Stimulated activated naive B cell treated with anti-CD40 and anti-IgM and Interleukin-4, amounts not matched to agents 10 μg/mL and 1 μg/mL and 100 μg/mL, for 72 hours (primary cell): ENCODE measurements around the gene SLC24A4.
"Not testable (repeated sequence)": the region's sequence is repeated elsewhere in the genome, so short reads cannot be mapped to it uniquely, and the experiment has no call there.

Experiments
- ATAC-seq, 2 donors: fragments of 150-1000 bp; cut with Tn5 transposase; replicated peaks; 2 replicates each; pipeline ENCODE4 v1.10.0; 2021; ENCODE audit warnings: moderate library complexity in 1 of 2
- DNase-seq: peaks from one replicate; pipeline ENCODE4 v3.0.0; 2021
- H3K27ac Mint-ChIP-seq: one replicate; pipeline ENCODE4 v1.8.0; 2022; ENCODE audit warnings: mild to moderate bottlenecking, mixed read lengths
- H3K27me3 Mint-ChIP-seq, 2 donors: one replicate each; pipeline ENCODE4 v1.8.0; 2022; ENCODE audit warnings: mixed read lengths in 2 of 2
- H3K36me3 Mint-ChIP-seq, 2 donors: one replicate each; pipeline ENCODE4 v1.8.0; 2022; ENCODE audit warnings: mixed read lengths in 2 of 2, mild to moderate bottlenecking in 1 of 2
- H3K4me1 Mint-ChIP-seq, 2 donors: one replicate each; pipeline ENCODE4 v1.8.0; 2022; ENCODE audit warnings: mixed read lengths in 2 of 2, mild to moderate bottlenecking in 1 of 2
- H3K4me3 Mint-ChIP-seq, 2 donors: one replicate each; pipeline ENCODE4 v1.8.0; 2022; ENCODE audit warnings: mild to moderate bottlenecking in 2 of 2, mixed read lengths in 2 of 2, moderate library complexity in 1 of 2
- H3K9me3 Mint-ChIP-seq, 2 donors: one replicate each; pipeline ENCODE4 v1.8.0; 2022; ENCODE audit warnings: mixed read lengths in 2 of 2, mild to moderate bottlenecking in 1 of 2

Gene SLC24A4

GRCh38 chr14:92532490-92533163 lies 209.7 kb downstream of the SLC24A4 start:
- peaks cover 36 to 38% of the 10 kb centered on the region in 2 donors for H3K4me1 Mint-ChIP-seq
- ATAC-seq, result no peak
- H3K4me3 Mint-ChIP-seq, result no peak overlapping the region

GRCh38 chr14:92534932-92535643 lies 212.1 kb downstream of the SLC24A4 start:
- Mint-ChIP-seq H3K27me3 (no peaks in the 10 kb centered on the region), H3K4me3 (no peak overlapping the region), H3K4me1 (peaks cover 46 to 53% of the 10 kb centered on the region in 2 donors), H3K9me3 (no peaks in the 10 kb centered on the region), H3K36me3 (peaks cover 0 to 7% of the 10 kb centered on the region in 2 donors), H3K27ac (peak overlapping the region; percentile 84)
- ATAC-seq (no peak), DNase-seq (no peak)

More at GRCh38 chr14:92532490-92533163, 209.7 kb downstream of the SLC24A4 start:
- Mint-ChIP-seq H3K27me3 (no peaks in the 10 kb centered on the region), H3K27ac (peak overlapping the region; percentile 73), H3K36me3 (peaks cover 2 to 9% of the 10 kb centered on the region in 2 donors), H3K9me3 (no peaks in the 10 kb centered on the region)
- no peak for DNase-seq

GRCh38 chr14:92536231-92536630 lies 213.3 kb downstream of the SLC24A4 start:
- H3K27me3 Mint-ChIP-seq, H3K4me3 Mint-ChIP-seq, H3K9me3 Mint-ChIP-seq, DNase-seq, H3K27ac Mint-ChIP-seq, ATAC-seq, H3K36me3 Mint-ChIP-seq: not testable (repeated sequence)
- H3K4me1 Mint-ChIP-seq, result peaks cover 46 to 55% of the 10 kb centered on the region in 2 donors

GRCh38 chr14:92538412-92538985 lies 215.5 kb downstream of the SLC24A4 start:
- Mint-ChIP-seq H3K4me3 (no peak overlapping the region), H3K4me1 (peaks cover 40 to 41% of the 10 kb centered on the region in 2 donors), H3K36me3 (no peaks in the 10 kb centered on the region)

GRCh38 chr14:92539419-92539818 lies 216.5 kb downstream of the SLC24A4 start:
- Mint-ChIP-seq H3K4me1 (peaks cover 41 to 42% of the 10 kb centered on the region in 2 donors), H3K27me3 (no peaks in the 10 kb centered on the region), H3K36me3 (no peaks in the 10 kb centered on the region), H3K9me3 (no peaks in the 10 kb centered on the region), H3K4me3 (no peak overlapping the region), H3K27ac (peak overlapping the region; percentile 87)
- no peak for ATAC-seq
- DNase-seq, result no peak

More at GRCh38 chr14:92538412-92538985, 215.5 kb downstream of the SLC24A4 start:
- peak; percentile 85 to 86 for ATAC-seq
- DNase-seq, result no peak
- H3K27me3 Mint-ChIP-seq, result no peaks in the 10 kb centered on the region
- no peaks in the 10 kb centered on the region for H3K9me3 Mint-ChIP-seq
- peak overlapping the region; percentile 3 for H3K27ac Mint-ChIP-seq

- Mint-ChIP-seq H3K4me1 (peaks cover 39 to 41% of the 10 kb centered on the region in 2 donors), H3K27ac (no peak overlapping the region), H3K27me3 (no peaks in the 10 kb centered on the region), H3K9me3 (no peaks in the 10 kb centered on the region), H3K36me3 (no peaks in the 10 kb centered on the region), H3K4me3 (peak overlapping the region in 1 of 2 donors; percentile 19)
- peak; percentile 61 to 67 for ATAC-seq
- DNase-seq, result no peak
Observed at GRCh38 chr14:92539875-92540274, 216.9 kb downstream of the SLC24A4 start.

- H3K36me3 Mint-ChIP-seq, result no peaks in the 10 kb centered on the region
- H3K27me3 Mint-ChIP-seq, result no peaks in the 10 kb centered on the region
- H3K4me3 Mint-ChIP-seq, result peak overlapping the region; percentile 31 to 52
- peak; percentile 78 to 79 for ATAC-seq
- peak; percentile 53 for DNase-seq
- no peaks in the 10 kb centered on the region for H3K9me3 Mint-ChIP-seq
- peak overlapping the region; percentile 71 for H3K27ac Mint-ChIP-seq
- H3K4me1 Mint-ChIP-seq, result peaks cover 33 to 37% of the 10 kb centered on the region in 2 donors
Observed at GRCh38 chr14:92540472-92541048, 217.6 kb downstream of the SLC24A4 start.

- peaks cover 31 to 33% of the 10 kb centered on the region in 2 donors for H3K4me1 Mint-ChIP-seq
- no peaks in the 10 kb centered on the region for H3K27me3 Mint-ChIP-seq
- H3K36me3 Mint-ChIP-seq, result no peaks in the 10 kb centered on the region
- no peaks in the 10 kb centered on the region for H3K9me3 Mint-ChIP-seq
- no peak overlapping the region for H3K4me3 Mint-ChIP-seq
- ATAC-seq, result no peak
- no peak overlapping the region for H3K27ac Mint-ChIP-seq
- no peak for DNase-seq
Observed at GRCh38 chr14:92542766-92543554, 220.0 kb downstream of the SLC24A4 start.

- no peak for ATAC-seq
- no peaks in the 10 kb centered on the region for H3K27me3 Mint-ChIP-seq
- H3K36me3 Mint-ChIP-seq, result no peaks in the 10 kb centered on the region
- H3K4me1 Mint-ChIP-seq, result peaks cover 22 to 23% of the 10 kb centered on the region in 2 donors
- H3K4me3 Mint-ChIP-seq, result no peak overlapping the region
- H3K9me3 Mint-ChIP-seq, result no peaks in the 10 kb centered on the region
- DNase-seq, result no peak
- H3K27ac Mint-ChIP-seq, result no peak overlapping the region
Observed at GRCh38 chr14:92544051-92544720, 221.2 kb downstream of the SLC24A4 start.

GRCh38 chr14:92546347-92547053 lies 223.5 kb downstream of the SLC24A4 start:
- ATAC-seq, result no peak
- Mint-ChIP-seq H3K9me3 (no peaks in the 10 kb centered on the region), H3K36me3 (peaks cover 3 to 5% of the 10 kb centered on the region in 2 donors), H3K27ac (no peak overlapping the region), H3K4me1 (peaks cover 18% of the 10 kb centered on the region in 2 donors), H3K4me3 (no peak overlapping the region), H3K27me3 (no peaks in the 10 kb centered on the region)
- DNase-seq, result no peak

- Mint-ChIP-seq H3K36me3 (peaks cover 5 to 6% of the 10 kb centered on the region in 2 donors), H3K27ac (no peak overlapping the region), H3K27me3 (peaks cover 0 to 18% of the 10 kb centered on the region in 2 donors), H3K4me3 (no peak overlapping the region), H3K4me1 (peaks cover 31 to 44% of the 10 kb centered on the region in 2 donors), H3K9me3 (no peaks in the 10 kb centered on the region)
- DNase-seq, result no peak
- ATAC-seq, result no peak
Observed at GRCh38 chr14:92549105-92549858, 226.3 kb downstream of the SLC24A4 start.

GRCh38 chr14:92549859-92550230 lies 226.9 kb downstream of the SLC24A4 start:
- ATAC-seq, result no peak
- no peaks in the 10 kb centered on the region for H3K9me3 Mint-ChIP-seq
- DNase-seq, result no peak
- peaks cover 0 to 18% of the 10 kb centered on the region in 2 donors for H3K27me3 Mint-ChIP-seq
- peaks cover 31 to 44% of the 10 kb centered on the region in 2 donors for H3K4me1 Mint-ChIP-seq
- no peak overlapping the region for H3K4me3 Mint-ChIP-seq
- H3K36me3 Mint-ChIP-seq, result peaks cover 5 to 6% of the 10 kb centered on the region in 2 donors
- no peak overlapping the region for H3K27ac Mint-ChIP-seq
